Measurements from ENCODE around the gene KLHDC7B.

Gene KLHDC7B

DNA sequence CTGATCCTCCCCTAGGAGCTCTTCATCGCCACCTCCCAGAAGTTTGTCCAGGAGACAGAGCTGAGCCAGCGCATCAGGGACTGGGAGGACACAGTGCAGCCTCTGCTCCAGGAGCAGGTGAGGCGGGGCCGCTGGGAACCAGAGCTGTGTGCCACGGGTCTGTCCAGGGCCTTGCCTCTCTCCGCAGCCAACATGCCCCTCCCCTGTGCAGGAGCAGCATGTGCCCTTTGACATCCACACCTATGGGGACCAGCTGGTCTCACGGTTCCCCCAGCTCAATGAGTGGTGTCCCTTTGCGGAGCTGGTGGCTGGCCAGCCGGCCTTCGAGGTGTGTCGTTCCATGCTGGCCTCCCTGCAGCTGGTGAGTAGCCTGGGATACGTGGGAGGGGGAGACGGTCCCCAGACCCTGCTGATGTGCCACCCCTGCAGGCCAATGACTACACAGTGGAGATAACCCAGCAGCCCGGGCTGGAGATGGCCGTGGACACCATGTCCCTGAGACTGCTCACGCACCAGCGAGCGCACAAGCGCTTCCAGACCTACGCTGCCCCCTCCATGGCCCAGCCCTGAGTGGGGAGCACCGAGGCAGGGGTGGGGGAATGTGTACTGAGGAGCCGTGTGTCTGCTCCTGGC, 22.8 kb upstream of the KLHDC7B start:
- no peak for DNase-seq (ENCODE audit: low read depth)
- no peak overlapping the region for H3K4me3 ChIP-seq (ENCODE audit: low read length)
- TF ChIP-seq, protein P1, sequence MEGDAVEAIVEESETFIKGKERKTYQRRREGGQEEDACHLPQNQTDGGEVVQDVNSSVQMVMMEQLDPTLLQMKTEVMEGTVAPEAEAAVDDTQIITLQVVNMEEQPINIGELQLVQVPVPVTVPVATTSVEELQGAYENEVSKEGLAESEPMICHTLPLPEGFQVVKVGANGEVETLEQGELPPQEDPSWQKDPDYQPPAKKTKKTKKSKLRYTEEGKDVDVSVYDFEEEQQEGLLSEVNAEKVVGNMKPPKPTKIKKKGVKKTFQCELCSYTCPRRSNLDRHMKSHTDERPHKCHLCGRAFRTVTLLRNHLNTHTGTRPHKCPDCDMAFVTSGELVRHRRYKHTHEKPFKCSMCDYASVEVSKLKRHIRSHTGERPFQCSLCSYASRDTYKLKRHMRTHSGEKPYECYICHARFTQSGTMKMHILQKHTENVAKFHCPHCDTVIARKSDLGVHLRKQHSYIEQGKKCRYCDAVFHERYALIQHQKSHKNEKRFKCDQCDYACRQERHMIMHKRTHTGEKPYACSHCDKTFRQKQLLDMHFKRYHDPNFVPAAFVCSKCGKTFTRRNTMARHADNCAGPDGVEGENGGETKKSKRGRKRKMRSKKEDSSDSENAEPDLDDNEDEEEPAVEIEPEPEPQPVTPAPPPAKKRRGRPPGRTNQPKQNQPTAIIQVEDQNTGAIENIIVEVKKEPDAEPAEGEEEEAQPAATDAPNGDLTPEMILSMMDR (IDR thresholded peaks at IDR 0.05; ENCODE audit: insufficient read depth, low read depth, low read length, missing control alignments) = no peak

DNA sequence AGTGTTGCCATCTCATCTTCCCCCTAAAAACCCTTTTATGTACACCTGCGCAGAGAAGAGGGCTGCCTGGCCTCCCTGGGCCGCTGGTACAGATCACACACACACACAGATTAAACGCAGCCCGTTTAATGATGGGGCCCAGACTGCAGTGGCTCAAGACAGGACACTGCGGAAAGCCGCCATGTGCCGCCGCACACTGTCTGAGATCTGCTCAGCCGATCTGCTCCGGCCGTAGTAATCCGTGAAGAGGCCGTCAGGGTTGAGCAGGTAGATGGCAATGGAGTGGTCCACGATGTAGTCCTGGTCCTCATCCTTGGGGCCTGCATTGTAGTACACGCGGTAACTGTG, 22.3 kb upstream of the KLHDC7B start:
- H3K4me3 ChIP-seq (ENCODE audit: low read length) = no peak overlapping the region
- TF ChIP-seq, protein P1 (IDR thresholded peaks at IDR 0.05; ENCODE audit: insufficient read depth, low read depth, low read length, missing control alignments) = no peak
- no peak for DNase-seq (ENCODE audit: low read depth)

DNA sequence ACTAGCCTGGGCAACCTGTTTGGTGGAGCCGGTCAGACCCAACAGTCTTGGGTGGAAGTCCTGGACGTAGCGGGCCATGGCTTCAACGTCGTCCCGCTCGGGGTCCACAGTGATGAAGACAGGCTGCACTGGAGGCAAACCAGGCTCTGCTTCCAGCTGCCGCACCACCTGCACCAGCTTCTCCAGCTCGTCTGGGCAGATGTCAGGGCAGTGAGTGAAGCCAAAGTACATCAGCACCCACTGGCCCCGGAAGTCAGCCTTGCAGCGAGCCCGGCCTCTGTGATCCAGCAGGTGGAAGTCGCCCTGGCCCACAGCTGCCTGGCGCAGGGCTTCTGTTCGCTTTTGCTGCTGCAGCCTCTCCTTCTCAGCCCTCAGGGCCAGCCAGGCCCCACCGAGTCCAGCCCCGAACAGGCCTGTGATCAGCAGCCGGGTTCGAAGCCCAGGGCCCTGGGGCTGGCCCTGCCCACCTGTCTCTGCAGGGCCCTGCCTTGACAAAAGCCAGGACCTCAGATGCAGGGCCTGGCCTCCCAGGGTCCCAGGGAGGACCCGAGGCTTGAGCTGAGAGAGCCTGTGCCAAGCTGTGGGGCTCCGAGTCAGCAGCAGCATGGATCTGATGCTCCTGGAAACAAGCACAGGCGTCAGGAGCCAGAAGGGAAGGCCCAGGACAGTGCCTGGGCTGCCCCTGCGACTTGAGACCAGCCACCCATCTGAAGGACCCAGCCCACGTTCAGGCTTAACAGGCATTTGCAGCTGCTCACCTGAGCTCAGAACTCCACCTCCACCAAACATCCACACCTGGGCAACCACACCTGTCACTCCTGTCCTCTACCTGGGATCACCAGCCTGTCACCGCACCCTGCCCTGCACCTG, 21.7 kb upstream of the KLHDC7B start:
- peak overlapping the region; percentile 82 for H3K4me3 ChIP-seq (ENCODE audit: low read length)
- TF ChIP-seq, protein P1 (IDR thresholded peaks at IDR 0.05; ENCODE audit: insufficient read depth, low read depth, low read length, missing control alignments) = no peak
- DNase-seq (ENCODE audit: low read depth) = peak; percentile 40

DNA sequence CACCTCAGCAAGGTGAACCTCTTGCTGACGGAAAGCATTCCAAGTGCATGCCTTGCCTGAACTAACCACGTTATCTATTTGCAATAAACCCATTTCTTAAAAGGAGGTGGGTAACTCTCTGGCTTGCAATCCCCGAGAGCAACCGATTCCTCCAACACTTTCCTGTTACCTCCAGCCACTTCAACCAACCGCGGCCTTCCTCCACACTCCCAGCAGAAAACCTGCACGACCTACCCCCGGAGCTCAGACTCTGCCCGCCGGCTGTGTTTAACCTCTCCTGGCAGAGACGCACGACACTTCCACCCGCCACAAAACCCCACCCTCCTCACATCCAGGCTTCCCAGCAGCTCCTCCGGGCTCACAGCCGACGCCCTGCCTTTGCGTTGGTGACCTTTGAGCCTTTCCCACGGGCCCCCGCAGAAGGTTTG, 21.0 kb upstream of the KLHDC7B start:
- H3K4me3 ChIP-seq (ENCODE audit: low read length) = peak overlapping the region; percentile 82
- TF ChIP-seq, protein P1 (IDR thresholded peaks at IDR 0.05; ENCODE audit: insufficient read depth, low read depth, low read length, missing control alignments) = no peak
- no peak for DNase-seq (ENCODE audit: low read depth)

DNA sequence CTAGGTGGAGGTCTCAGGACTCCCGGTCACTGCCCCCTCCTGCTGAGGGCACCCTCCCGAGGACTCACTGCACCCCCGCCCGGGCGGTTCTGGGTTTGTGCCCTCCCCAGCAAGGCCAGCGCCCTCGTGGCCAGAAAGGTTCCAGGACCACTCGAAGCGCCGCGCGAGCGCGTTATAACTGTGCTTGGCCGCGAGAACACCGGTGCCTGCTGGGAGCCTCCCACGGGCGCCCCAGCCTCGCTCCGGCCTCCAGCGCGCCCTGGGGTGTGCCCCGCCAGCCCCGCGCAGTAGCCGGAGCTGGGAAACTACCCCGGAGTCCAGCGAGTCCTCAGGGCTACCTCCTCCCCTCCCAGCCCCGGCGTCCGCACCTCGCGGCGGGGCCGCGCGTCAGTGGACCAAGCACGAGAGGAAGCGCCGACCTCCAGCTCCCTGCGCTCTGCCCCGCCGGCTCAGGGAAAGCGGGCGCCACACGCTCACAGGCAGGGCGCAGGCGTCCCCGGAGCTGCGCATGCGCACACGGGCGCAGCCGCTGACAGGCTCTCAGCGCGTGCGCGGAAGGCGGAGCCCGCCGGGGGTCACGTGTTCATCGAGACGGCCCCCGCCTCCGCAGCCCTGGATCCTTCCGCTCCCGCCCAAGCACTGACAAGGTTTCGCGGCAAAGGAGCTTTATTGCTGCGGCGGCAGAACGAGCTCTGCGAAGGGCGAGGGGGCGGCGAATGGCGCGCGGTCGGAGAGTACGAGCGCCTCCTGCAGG, 20.4 kb upstream of the KLHDC7B start, which contains the start of gene SCO2:
Gene SCO2, minus strand, starts transcription at position 495 of the 754 bp plus-strand sequence. CDS start 1,187 bp downstream, outside the sequence.
- TF ChIP-seq, protein P1 (IDR thresholded peaks at IDR 0.05; ENCODE audit: insufficient read depth, low read depth, low read length, missing control alignments) = no peak
- DNase-seq (ENCODE audit: low read depth) = peak; percentile 97
- peak within 1 kb of the TSS; percentile 82 for H3K4me3 ChIP-seq (ENCODE audit: low read length)

DNA sequence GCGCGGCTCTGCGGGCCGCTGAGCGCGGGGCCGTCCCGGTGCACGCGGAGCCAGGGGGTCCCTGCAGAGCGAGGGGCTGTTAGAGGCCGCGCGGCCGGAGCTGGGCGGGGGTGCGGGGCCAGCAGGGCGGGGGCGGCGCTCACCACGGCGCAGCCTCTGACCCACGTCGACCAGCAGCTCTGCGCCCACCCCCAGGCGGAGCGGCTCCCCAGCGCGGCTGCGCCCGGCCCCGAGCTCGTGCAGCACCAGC, 19.9 kb upstream of the KLHDC7B start:
- H3K4me3 ChIP-seq (ENCODE audit: low read length) = peak overlapping the region; percentile 82
- DNase-seq (ENCODE audit: low read depth) = no peak
- TF ChIP-seq, protein P1 (IDR thresholded peaks at IDR 0.05; ENCODE audit: insufficient read depth, low read depth, low read length, missing control alignments) = no peak

Measured in epithelial cell of esophagus (primary cell).